Sigmoid colon (tissue), 4 donors: Measurements from ENCODE around the gene PRCC.

Source experiments
- CTCF ChIP-seq, 4 experiments: fragments of 450-650 bp in 3 of 4; fragments of 200-600 bp in 1 of 4; IDR thresholded peaks; one replicate each; pipeline ENCODE4 v1.5.1; 2016 to 2019; ENCODE audit warnings: antibody characterized with exemption in 4 of 4, mild to moderate bottlenecking in 3 of 4, moderate library complexity in 2 of 4
- EP300 ChIP-seq, 4 donors: sonication (generic); formaldehyde crosslinking; IDR thresholded peaks; one replicate each; pipeline ENCODE4 v1.6.1; 2017; ENCODE audit warnings: antibody characterized with exemption in 4 of 4
- POLR2A ChIP-seq, 2 donors: fragments of 450-650 bp; IDR thresholded peaks; one replicate each; pipeline ENCODE4 v1.6.1; 2016; ENCODE audit warnings: antibody characterized with exemption in 2 of 2, mild to moderate bottlenecking in 2 of 2, moderate library complexity in 2 of 2
- POLR2AphosphoS5 ChIP-seq, 4 donors: sonication (generic); formaldehyde crosslinking; IDR thresholded peaks; one replicate each; pipeline ENCODE4 v1.6.1; 2017; ENCODE audit warnings: antibody characterized with exemption in 4 of 4

DNA sequence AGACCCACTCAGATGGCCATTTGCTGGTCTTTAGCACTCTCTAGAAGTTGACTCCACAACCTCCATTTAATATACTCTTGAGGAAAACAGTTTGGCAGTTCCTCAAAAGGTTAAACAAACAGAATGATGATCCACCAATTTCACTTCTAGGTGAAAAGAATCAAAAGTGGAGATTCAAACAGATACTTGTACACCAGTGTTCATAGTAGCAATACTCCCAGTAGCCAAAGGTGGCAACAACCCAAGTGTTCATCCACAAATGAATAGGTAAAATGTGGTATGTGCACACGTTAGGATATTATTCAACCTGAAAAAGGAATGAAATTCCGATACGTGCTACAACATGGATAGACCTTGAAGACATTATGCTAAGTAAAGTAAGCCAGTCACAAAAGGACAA is 6.3 kb downstream of the PRCC start:
- TF ChIP-seq CTCF (IDR thresholded peaks at IDR 0.05), result peak in 1 of 4 experiments; percentile 6
- TF ChIP-seq POLR2AphosphoS5 (IDR thresholded peaks at IDR 0.05), result no peak
- no peak for TF ChIP-seq POLR2A (IDR thresholded peaks at IDR 0.05)
- no peak for TF ChIP-seq EP300 (IDR thresholded peaks at IDR 0.05)
